HepG2 (cell line): ENCODE measurements around the gene TMEFF2. TPM values are rescaled to one million over a fixed set of nuclear protein-coding genes. Genes with fewer than 3 reads are reported as not detected.

ENCODE experiments used
- ATAC-seq: fragments of 200-7000 bp; cut with Tn5 transposase; 3 replicates; pipeline ENCODE4 v1.9.1; 2020; ENCODE audit warnings: mild to moderate bottlenecking, moderate library complexity
- BruUV-seq: library from RNA; stranded (reverse); fragments of 400-500 nt; replicated peaks from 2 replicates; lab custom pipeline; 2021; lab: Mats Ljungman, UMichigan
- CTCF ChIA-PET: fragments of 300-600 bp; formaldehyde crosslinking; extraction: SDS; loops from one replicate; lab custom pipeline; 2021; ENCODE audit warnings: low total read pairs, inconsistent platforms, low intra/inter-chr PET ratio; lab: Yijun Ruan, JAX
- POLR2A ChIA-PET: fragments of 350-600 bp; sonication (Branson Sonifier 250); formaldehyde crosslinking; loops from one replicate; lab custom pipeline; 2020; ENCODE audit warnings: antibody characterized with exemption, inconsistent platforms; lab: Yijun Ruan, JAX
- DNase-seq: peaks from one replicate; pipeline ENCODE4 v3.0.0-alpha.2; 2015; ENCODE audit warnings: low spot score
- FAIRE-seq: peaks from 3 replicates; lab custom pipeline; 2011; peaks lifted over from hg19 to GRCh38; lab: Jason Lieb, UNC
- H2AFZ ChIP-seq: one replicate; pipeline ENCODE4 v1.6.1; 2011; ENCODE audit warnings: low read length, inconsistent platforms
- H3K27ac ChIP-seq: fragments of 300-600 bp; 3 replicates; pipeline ENCODE4 v1.8.0; 2011; ENCODE audit warnings: mixed run types, mild to moderate bottlenecking, mixed read lengths, low read length, inconsistent platforms; ENCODE audit not compliant: insufficient read depth; ENCODE audit errors: extremely low read length
- H3K27me3 ChIP-seq, 2 experiments: fragments of 200-600 bp in 1 of 2; 2 replicates in 1 of 2; 3 replicates in 1 of 2; pipeline versions ENCODE4 v1.6.0 to v1.8.0; 2011; ENCODE audit warnings: low read length in 2 of 2, mild to moderate bottlenecking in 2 of 2, moderate library complexity in 2 of 2, inconsistent platforms in 1 of 2; ENCODE audit not compliant: insufficient read depth in 2 of 2, control insufficient read depth in 1 of 2
- H3K36me3 ChIP-seq, 2 experiments: fragments of 200-600 bp in 1 of 2; replicated peaks in 1 of 2; 2 replicates in 1 of 2; 3 replicates in 1 of 2; pipeline versions ENCODE4 v1.5.1 to v1.8.0; 2011; ENCODE audit warnings: low read length in 2 of 2, inconsistent platforms in 1 of 2; ENCODE audit not compliant: insufficient read depth in 2 of 2, control insufficient read depth in 1 of 2
- H3K4me1 ChIP-seq: 2 replicates; pipeline ENCODE4 v1.5.1; 2012; ENCODE audit warnings: low read length, inconsistent platforms; ENCODE audit not compliant: insufficient read depth
- H3K4me2 ChIP-seq: 2 replicates; pipeline ENCODE4 v1.6.0; 2011; ENCODE audit warnings: low read depth, low read length, inconsistent platforms
- H3K4me3 ChIP-seq, 3 experiments: fragments of 200-600 bp in 1 of 3; sonication (generic), shearing (Covaris generic) in 1 of 3; replicated peaks in 1 of 3; 2 replicates each; pipeline ENCODE4 v1.5.1; 2011 to 2016; ENCODE audit warnings: low read length in 3 of 3, inconsistent platforms in 2 of 3, low read depth in 2 of 3, mild to moderate bottlenecking in 2 of 3, control low read depth in 1 of 3, mixed read lengths in 1 of 3; ENCODE audit not compliant: insufficient read depth in 1 of 3
- H3K79me2 ChIP-seq: one replicate; pipeline ENCODE4 v1.6.1; 2011; ENCODE audit warnings: low read length, inconsistent platforms; ENCODE audit not compliant: insufficient read depth
- H3K9ac ChIP-seq: 2 replicates; pipeline ENCODE4 v1.6.0; 2011; ENCODE audit warnings: mild to moderate bottlenecking, low read depth, low read length, inconsistent platforms; ENCODE audit not compliant: insufficient read depth
- H3K9me3 ChIP-seq: 2 replicates; pipeline ENCODE4 v1.5.1; 2012; ENCODE audit warnings: mild to moderate bottlenecking, low read length
- H4K20me1 ChIP-seq: 2 replicates; pipeline ENCODE4 v1.6.0; 2011; ENCODE audit warnings: inconsistent platforms, mild to moderate bottlenecking, low read length, moderate library complexity; ENCODE audit not compliant: insufficient read depth
- FOXP4 ChIP-seq: sonication (generic); formaldehyde crosslinking; IDR thresholded peaks from 2 replicates; pipeline ENCODE4 v1.4.0; 2020; ENCODE audit warnings: missing genetic modification reagents
- HOXD1 ChIP-seq: sonication (generic); formaldehyde crosslinking; IDR thresholded peaks from 2 replicates; pipeline ENCODE4 v1.5.0; 2020; ENCODE audit warnings: missing genetic modification reagents
- KLF16 ChIP-seq, 2 experiments: sonication (generic) in 1 of 2; formaldehyde crosslinking in 1 of 2; IDR thresholded peaks; 2 replicates each; pipeline versions ENCODE4 v1.6.1 to v1.8.0; 2016 to 2023; ENCODE audit warnings: missing genetic modification reagents in 2 of 2, missing compliant biosample characterization in 1 of 2
- MNT ChIP-seq: fragments of 450-650 bp; IDR thresholded peaks from 2 replicates; pipeline ENCODE4 v1.6.1; 2016
- NR0B2 ChIP-seq: sonication (generic); formaldehyde crosslinking; IDR thresholded peaks from 2 replicates; pipeline ENCODE4 v1.4.0; 2020; ENCODE audit warnings: mild to moderate bottlenecking, missing genetic modification reagents
- PLRG1 ChIP-seq: fragments of 450-650 bp; conservative IDR thresholded peaks from 2 replicates; pipeline ENCODE4 v1.6.1; 2016
- REPIN1 ChIP-seq: sonication (generic); formaldehyde crosslinking; IDR thresholded peaks from 2 replicates; pipeline ENCODE4 v1.8.0; 2022; ENCODE audit warnings: missing genetic modification reagents, low read depth, mild to moderate bottlenecking, borderline replicate concordance
- RXRA ChIP-seq: sonication (generic); formaldehyde crosslinking; IDR thresholded peaks from 2 replicates; pipeline ENCODE4 v1.5.1; 2020; ENCODE audit warnings: missing genetic modification reagents
- SOX13 ChIP-seq, 3 experiments: fragments of 450-650 bp in 1 of 3; sonication (generic) in 1 of 3; formaldehyde crosslinking in 1 of 3; IDR thresholded peaks in 2 of 3; conservative IDR thresholded peaks in 1 of 3; 2 replicates each; pipeline versions ENCODE4 v1.5.0 to v1.6.1; 2016 to 2020; ENCODE audit warnings: antibody characterized with exemption in 1 of 3, mild to moderate bottlenecking in 1 of 3, missing compliant biosample characterization in 1 of 3, missing genetic modification reagents in 1 of 3, moderate library complexity in 1 of 3
- TEAD2 ChIP-seq: sonication (generic); formaldehyde crosslinking; IDR thresholded peaks from 2 replicates; pipeline ENCODE4 v1.9.0; 2021; ENCODE audit warnings: missing genetic modification reagents
- TMF1 ChIP-seq: sonication (generic); formaldehyde crosslinking; IDR thresholded peaks from 2 replicates; pipeline ENCODE4 v1.8.1; 2022; ENCODE audit warnings: low read depth, missing genetic modification reagents
- YY1 ChIP-seq: IDR thresholded peaks from 2 replicates; pipeline ENCODE4 v1.6.1; 2011; ENCODE audit warnings: low read length, low read depth, moderate library complexity, mild to moderate bottlenecking; ENCODE audit not compliant: insufficient read depth, insufficient replicate concordance
- ZNF143 ChIP-seq: sonication (generic); formaldehyde crosslinking; IDR thresholded peaks from 2 replicates; pipeline ENCODE4 v1.4.0; 2020; ENCODE audit warnings: missing genetic modification reagents
- ZNF431 ChIP-seq: sonication (generic); formaldehyde crosslinking; IDR thresholded peaks from 2 replicates; pipeline ENCODE4 v1.9.0; 2022; ENCODE audit warnings: missing genetic modification reagents, low read depth, mild to moderate bottlenecking, borderline replicate concordance
- ZNF446 ChIP-seq: sonication (generic); formaldehyde crosslinking; IDR thresholded peaks from 2 replicates; pipeline ENCODE4 v1.5.0; 2020; ENCODE audit warnings: mild to moderate bottlenecking, missing genetic modification reagents
- ZNF468 ChIP-seq: sonication (generic); formaldehyde crosslinking; IDR thresholded peaks from 2 replicates; pipeline ENCODE4 v1.8.0; 2022; ENCODE audit warnings: mild to moderate bottlenecking, moderate library complexity, missing genetic modification reagents
- ZSCAN30 ChIP-seq: sonication (generic); formaldehyde crosslinking; IDR thresholded peaks from 2 replicates; pipeline ENCODE4 v1.5.0; 2020; ENCODE audit warnings: mild to moderate bottlenecking, missing genetic modification reagents
- WGBS: methylation state at CpG from one replicate; pipeline ENCODE4 v1.1.6; 2017; ENCODE audit warnings: low lambda C conversion rate; 5-methylcytosine and 5-hydroxymethylcytosine counted together
- in situ Hi-C: cut with HindIII; loops from 2 replicates; pipeline ENCODE4 v1.10.0; 2017; ENCODE audit warnings: low pct_unique_long_range_greater_than_20kb; ENCODE audit not compliant: extremely low pct_ligation_motif_present
- intact Hi-C: fragments of 100-400 bp; cut with micrococcal nuclease; formaldehyde crosslinking; loops from one replicate; pipeline ENCODE4 v1.10.0; 2022; ENCODE audit not compliant: unreplicated experiment
- polyA plus RNA-seq, 8 experiments: library from polyadenylated mRNA; depleted of rRNA in 3 of 8; stranded (reverse) in 7 of 8; unstranded in 1 of 8; fragments of >200 nt; fragmentation: Illumina TruSeq in 4 of 8; extraction: Trizol in 4 of 8; gene quantifications; 2 replicates each; pipeline versions ENCODE4 v1.2.1 to v1.2.3, GENCODE V29; 2011 to 2016; ENCODE audit warnings: low read depth in 4 of 8, missing spikeins in 1 of 8, mixed read lengths in 1 of 8; ENCODE audit not compliant: insufficient read depth in 1 of 8
- total RNA-seq, 5 experiments: library from RNA; depleted of rRNA; stranded (reverse); fragments of >200 nt; fragmentation: Illumina TruSeq; extraction: Trizol; gene quantifications; 2 replicates each; pipeline ENCODE4 v1.2.3, GENCODE V29; 2016; ENCODE audit warnings: low read depth in 1 of 5

Gene TMEFF2
- total and polyA plus RNA-seq, 2 of the 13 experiments (the other 11 are each of a cell fraction or from before 2014, with no cell fraction given), result not detected

GRCh38 chr2:192218377-192218776 lies 23.6 kb upstream of the TMEFF2 start:
- Histone ChIP-seq H3K79me2 (no peaks in the 10 kb centered on the region), H2AFZ (no peak overlapping the region), H3K9ac (no peak overlapping the region), H3K27me3 (no peaks in the 10 kb centered on the region), H3K4me2 (no peak overlapping the region), H3K36me3 (no peaks in the 10 kb centered on the region), H4K20me1 (no peaks in the 10 kb centered on the region), H3K4me3 (no peak overlapping the region), H3K4me1 (no peaks in the 10 kb centered on the region)
- no peak for FAIRE-seq
- DNase-seq, result no peak
- intact Hi-C loops, result no loop called here
- CTCF ChIA-PET, result no interaction called here
- POLR2A ChIA-PET, result no interaction called here
- ATAC-seq, result no peak
- in situ Hi-C loops, result no loop called here
- BruUV-seq, result no TSS peak
- TF ChIP-seq ZSCAN30 (CRISPR knock-in tag) (no peak), YY1 (no peak), ZNF431 (no peak), ZNF468 (no peak), REPIN1 (CRISPR knock-in tag) (no peak)
- TF ChIP-seq, all 625 proteins: peak for 0
- 68% methylated on average over 2 of the region's 2 CpGs for WGBS
- Histone ChIP-seq H3K27ac (no peak overlapping the region), H3K9me3 (no peaks in the 10 kb centered on the region)

- no peaks in the 10 kb centered on the region for H4K20me1 ChIP-seq
- H3K4me3 ChIP-seq, result no peak overlapping the region
- CTCF ChIA-PET, result no interaction called here
- TF ChIP-seq PLRG1 (no peak), HOXD1 (no peak), TEAD2 (CRISPR knock-in tag) (no peak), NR0B2 (no peak), SOX13 (IDR thresholded peaks at IDR 0.05) (no peak), SOX13 (CRISPR knock-in tag; conservative IDR thresholded peaks at IDR 0.05 in 1 of 2, IDR thresholded peaks at IDR 0.05 in 1 of 2) (no peak), ZNF143 (CRISPR knock-in tag) (no peak), RXRA (no peak), TMF1 (CRISPR knock-in tag) (no peak), FOXP4 (CRISPR knock-in tag) (no peak), MNT (no peak), ZNF446 (CRISPR knock-in tag) (no peak), KLF16 (CRISPR knock-in tag; IDR thresholded peaks at IDR 0.05) (no peak)
Measured at GRCh38 chr2:192216336-192216735, 21.6 kb upstream of the TMEFF2 start.

More at GRCh38 chr2:192216336-192216735, 21.6 kb upstream of the TMEFF2 start:
- FAIRE-seq, result no peak
- no peaks in the 10 kb centered on the region for H3K9me3 ChIP-seq
- DNase-seq, result no peak
- 2% methylated on average over 3 of the region's 3 CpGs for WGBS
- H3K4me1 ChIP-seq, result no peaks in the 10 kb centered on the region
- in situ Hi-C loops (no loop called here), intact Hi-C loops (no loop called here)
- ATAC-seq, result no peak
- no peaks in the 10 kb centered on the region for H3K79me2 ChIP-seq
- H3K36me3 ChIP-seq, result no peaks in the 10 kb centered on the region
- no TSS peak for BruUV-seq
- no peak overlapping the region for H3K4me2 ChIP-seq
- H3K9ac ChIP-seq, result no peak overlapping the region
- H3K27ac ChIP-seq, result no peak overlapping the region
- POLR2A ChIA-PET, result no interaction called here
- H2AFZ ChIP-seq, result no peak overlapping the region
- H3K27me3 ChIP-seq, result no peaks in the 10 kb centered on the region
